Parathyroid adenoma (tissue), 2 donors: ENCODE results near the gene EDIL3.

Experiments
- H2AFZ ChIP-seq: fragments of 300-600 bp; sonication (generic); one replicate; pipeline ENCODE4 v1.7.0; 2017; ENCODE audit warnings: antibody characterized with exemption, mild to moderate bottlenecking
- H3K27ac ChIP-seq: fragments of 300-600 bp; sonication (generic); one replicate; pipeline ENCODE4 v1.7.0; 2017
- H3K27me3 ChIP-seq: fragments of 300-600 bp; sonication (generic); one replicate; pipeline ENCODE4 v1.7.0; 2017; ENCODE audit warnings: low read length; ENCODE audit not compliant: control insufficient read depth, insufficient read depth
- H3K36me3 ChIP-seq: fragments of 300-600 bp; sonication (generic); one replicate; pipeline ENCODE4 v1.7.0; 2017; ENCODE audit warnings: low read length; ENCODE audit not compliant: control insufficient read depth, insufficient read depth
- H3K4me1 ChIP-seq: fragments of 300-600 bp; sonication (generic); one replicate; pipeline ENCODE4 v1.7.0; 2017; ENCODE audit warnings: control low read depth
- H3K4me2 ChIP-seq: fragments of 300-600 bp; sonication (generic); one replicate; pipeline ENCODE4 v1.7.0; 2017; ENCODE audit warnings: low read length
- H3K4me3 ChIP-seq: fragments of 300-600 bp; sonication (generic); one replicate; pipeline ENCODE4 v1.7.0; 2017; ENCODE audit warnings: low read depth, low read length
- H3K79me2 ChIP-seq: fragments of 300-600 bp; sonication (generic); one replicate; pipeline ENCODE4 v1.7.0; 2017; ENCODE audit warnings: control low read depth
- H3K9ac ChIP-seq: fragments of 300-600 bp; sonication (generic); one replicate; pipeline ENCODE4 v1.7.0; 2017; ENCODE audit warnings: mild to moderate bottlenecking
- H3K9me3 ChIP-seq: fragments of 300-600 bp; sonication (generic); one replicate; pipeline ENCODE4 v1.7.0; 2017; ENCODE audit warnings: low read length; ENCODE audit not compliant: control insufficient read depth
- TF ChIP-seq, protein P1 (sequence below): fragments of 300-600 bp; sonication (generic); IDR thresholded peaks from one replicate; pipeline ENCODE4 v1.7.0; 2017; ENCODE audit warnings: antibody characterized with exemption, mild to moderate bottlenecking
- donor health status: primary hyperparathyroidism.

Gene EDIL3

DNA sequence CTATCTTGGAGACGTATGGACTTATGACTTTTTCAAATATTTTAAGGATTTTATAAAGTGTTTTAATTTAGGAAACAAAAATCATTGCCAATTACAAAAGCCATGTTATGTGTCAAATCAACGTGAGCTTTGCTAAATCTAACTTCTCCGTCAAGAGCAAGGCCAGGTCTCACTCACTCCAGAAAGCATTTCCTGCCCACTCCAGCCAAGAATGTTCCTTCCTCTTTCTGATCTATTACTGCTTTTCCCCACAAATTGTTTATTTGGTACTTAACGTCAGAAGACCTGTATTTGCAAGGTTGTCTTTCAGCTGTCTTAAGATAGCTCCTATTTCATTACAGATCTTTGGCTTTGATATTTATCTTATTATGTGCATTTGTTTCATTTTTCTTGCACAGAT is 470.5 kb downstream of the EDIL3 start:
- H3K4me3 ChIP-seq, result no peak overlapping the region
- no peaks in the 10 kb centered on the region for H3K79me2 ChIP-seq
- H3K27me3 ChIP-seq, result no peaks in the 10 kb centered on the region
- no peak overlapping the region for H3K9ac ChIP-seq
- no peak overlapping the region for H3K4me2 ChIP-seq
- H3K9me3 ChIP-seq, result no peaks in the 10 kb centered on the region
- H3K4me1 ChIP-seq, result no peaks in the 10 kb centered on the region
- no peak overlapping the region for H3K27ac ChIP-seq
- H2AFZ ChIP-seq, result peak overlapping the region; percentile 2
- no peaks in the 10 kb centered on the region for H3K36me3 ChIP-seq
- TF ChIP-seq, protein P1, sequence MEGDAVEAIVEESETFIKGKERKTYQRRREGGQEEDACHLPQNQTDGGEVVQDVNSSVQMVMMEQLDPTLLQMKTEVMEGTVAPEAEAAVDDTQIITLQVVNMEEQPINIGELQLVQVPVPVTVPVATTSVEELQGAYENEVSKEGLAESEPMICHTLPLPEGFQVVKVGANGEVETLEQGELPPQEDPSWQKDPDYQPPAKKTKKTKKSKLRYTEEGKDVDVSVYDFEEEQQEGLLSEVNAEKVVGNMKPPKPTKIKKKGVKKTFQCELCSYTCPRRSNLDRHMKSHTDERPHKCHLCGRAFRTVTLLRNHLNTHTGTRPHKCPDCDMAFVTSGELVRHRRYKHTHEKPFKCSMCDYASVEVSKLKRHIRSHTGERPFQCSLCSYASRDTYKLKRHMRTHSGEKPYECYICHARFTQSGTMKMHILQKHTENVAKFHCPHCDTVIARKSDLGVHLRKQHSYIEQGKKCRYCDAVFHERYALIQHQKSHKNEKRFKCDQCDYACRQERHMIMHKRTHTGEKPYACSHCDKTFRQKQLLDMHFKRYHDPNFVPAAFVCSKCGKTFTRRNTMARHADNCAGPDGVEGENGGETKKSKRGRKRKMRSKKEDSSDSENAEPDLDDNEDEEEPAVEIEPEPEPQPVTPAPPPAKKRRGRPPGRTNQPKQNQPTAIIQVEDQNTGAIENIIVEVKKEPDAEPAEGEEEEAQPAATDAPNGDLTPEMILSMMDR, result no peak

DNA sequence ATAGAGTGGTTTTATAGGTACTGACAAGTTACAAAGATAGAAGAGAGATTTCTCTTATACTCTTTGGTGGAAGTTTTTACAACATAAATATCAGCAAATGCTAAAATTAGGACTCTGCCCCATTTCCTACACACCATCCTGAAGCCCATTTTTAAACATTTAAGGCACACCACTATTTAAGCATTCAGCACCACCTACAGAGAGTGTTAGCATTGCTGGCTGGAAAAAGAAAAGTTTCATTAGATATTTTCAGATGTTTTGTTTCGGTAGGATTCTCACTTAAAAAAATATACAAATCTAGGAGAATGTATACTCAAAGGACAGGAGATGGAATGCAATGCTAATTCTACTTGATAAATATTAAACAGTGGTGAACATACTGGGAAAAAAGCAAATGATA is 471.1 kb downstream of the EDIL3 start:
- Histone ChIP-seq H3K4me3 (no peak overlapping the region), H3K4me2 (no peak overlapping the region), H3K36me3 (no peaks in the 10 kb centered on the region), H3K79me2 (no peaks in the 10 kb centered on the region), H3K4me1 (no peaks in the 10 kb centered on the region), H3K9me3 (no peaks in the 10 kb centered on the region), H2AFZ (no peak overlapping the region), H3K9ac (no peak overlapping the region), H3K27me3 (no peaks in the 10 kb centered on the region), H3K27ac (no peak overlapping the region)
- TF ChIP-seq, protein P1, result no peak

DNA sequence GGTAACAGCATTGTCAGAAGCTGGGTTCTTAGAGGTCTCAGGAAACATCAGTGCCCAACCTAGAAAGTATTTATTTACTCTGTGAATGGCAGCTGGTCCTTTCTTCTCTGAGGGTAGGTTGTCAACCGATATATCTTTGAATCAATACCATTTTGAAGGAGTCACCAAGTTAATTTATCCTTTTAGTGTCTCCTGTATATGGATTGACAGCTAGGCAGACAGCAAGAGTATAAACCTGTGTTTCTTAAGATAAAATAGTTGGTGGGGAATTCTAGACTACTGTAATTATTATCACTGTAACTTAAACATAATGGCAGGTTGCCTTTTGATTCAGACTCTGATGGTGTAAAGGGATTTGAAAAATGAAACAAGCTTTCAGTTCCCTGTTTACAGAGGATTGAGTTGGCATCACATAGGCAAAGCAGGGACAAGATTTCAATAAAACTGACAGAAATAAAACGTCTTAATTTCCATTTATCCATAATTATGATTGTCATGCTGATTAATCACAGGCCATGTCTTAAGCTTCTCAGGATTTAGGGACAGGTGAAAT is 473.2 kb downstream of the EDIL3 start:
- Histone ChIP-seq H3K79me2 (no peaks in the 10 kb centered on the region), H3K27me3 (no peaks in the 10 kb centered on the region), H3K9ac (no peak overlapping the region), H3K27ac (no peak overlapping the region), H2AFZ (no peak overlapping the region), H3K36me3 (no peaks in the 10 kb centered on the region), H3K4me1 (no peaks in the 10 kb centered on the region), H3K9me3 (no peaks in the 10 kb centered on the region), H3K4me3 (no peak overlapping the region), H3K4me2 (no peak overlapping the region)
- TF ChIP-seq, protein P1, result no peak

DNA sequence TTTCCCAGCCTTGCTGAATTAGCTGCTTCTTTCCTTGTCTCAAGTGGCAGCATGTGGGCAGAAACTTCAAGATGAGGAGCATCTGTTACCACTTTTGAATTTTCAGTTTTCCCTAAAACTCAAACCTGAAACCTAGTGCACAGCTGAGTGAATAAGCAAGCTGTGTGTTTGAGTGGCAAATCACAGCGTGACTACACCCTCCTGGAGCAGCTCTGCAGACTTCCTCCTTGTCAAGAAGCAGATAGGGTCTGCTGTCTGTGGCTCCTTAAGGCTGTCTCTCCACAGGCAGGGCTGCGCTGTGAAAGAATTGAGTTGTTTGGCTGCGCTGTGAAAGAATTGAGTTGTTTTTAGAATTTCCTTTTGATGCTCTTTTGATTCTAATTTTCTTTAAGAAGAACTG is 484.4 kb downstream of the EDIL3 start:
- no peaks in the 10 kb centered on the region for H3K36me3 ChIP-seq
- no peaks in the 10 kb centered on the region for H3K4me1 ChIP-seq
- H3K4me3 ChIP-seq, result no peak overlapping the region
- H3K27ac ChIP-seq, result no peak overlapping the region
- TF ChIP-seq, protein P1, result no peak
- no peak overlapping the region for H2AFZ ChIP-seq
- H3K27me3 ChIP-seq, result no peaks in the 10 kb centered on the region
- no peaks in the 10 kb centered on the region for H3K79me2 ChIP-seq
- no peak overlapping the region for H3K4me2 ChIP-seq
- no peaks in the 10 kb centered on the region for H3K9me3 ChIP-seq
- H3K9ac ChIP-seq, result no peak overlapping the region

DNA sequence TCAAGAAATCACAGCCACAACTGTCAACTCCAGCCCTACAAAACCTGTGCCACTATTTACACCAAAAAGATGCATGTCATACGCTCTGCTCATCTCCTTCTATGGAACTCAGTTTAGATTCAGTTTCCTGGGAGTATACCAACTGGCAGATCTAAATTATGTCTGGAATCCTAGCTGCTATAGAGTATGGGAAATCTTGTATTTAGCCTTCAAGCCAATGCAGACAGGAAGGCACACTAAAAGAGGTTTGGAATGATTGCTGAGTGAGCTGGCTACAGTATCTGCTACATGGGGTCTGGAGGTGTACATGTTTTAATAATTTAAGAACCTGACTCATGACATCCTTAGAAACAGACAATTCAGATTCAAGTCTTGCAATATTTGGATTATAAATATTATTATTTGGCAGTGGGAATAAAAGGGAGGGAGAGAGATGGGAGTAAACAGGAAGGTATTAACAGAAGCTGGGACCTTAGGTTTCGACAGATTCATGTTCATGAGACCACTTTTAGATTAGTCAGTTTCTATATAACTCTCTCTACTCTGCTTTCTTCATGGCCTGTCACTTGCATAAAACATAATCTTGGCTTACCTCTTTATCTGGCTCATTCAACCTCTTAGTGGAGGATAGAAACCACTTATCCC is 485.2 kb downstream of the EDIL3 start:
- Histone ChIP-seq H3K9me3 (no peaks in the 10 kb centered on the region), H3K36me3 (no peaks in the 10 kb centered on the region), H3K4me1 (no peaks in the 10 kb centered on the region), H3K9ac (no peak overlapping the region), H3K27ac (no peak overlapping the region), H3K27me3 (no peaks in the 10 kb centered on the region), H2AFZ (no peak overlapping the region), H3K4me3 (no peak overlapping the region), H3K79me2 (no peaks in the 10 kb centered on the region), H3K4me2 (no peak overlapping the region)
- TF ChIP-seq, protein P1, result no peak
